HepG2 (cell line): ENCODE data around the gene COL13A1.

Experiments used
- CTCF ChIP-seq: sonication (generic); formaldehyde crosslinking; IDR thresholded peaks from 2 replicates; pipeline ENCODE4 v1.5.0; 2020; ENCODE audit warnings: mild to moderate bottlenecking, missing genetic modification reagents, moderate library complexity
- FOXA3 ChIP-seq: IDR thresholded peaks from 2 replicates; pipeline ENCODE4 v1.6.1; 2016; ENCODE audit warnings: missing genetic modification reagents, missing compliant biosample characterization
- SP4 ChIP-seq: sonication (generic); formaldehyde crosslinking; IDR thresholded peaks from 2 replicates; pipeline ENCODE4 v1.8.1; 2023; ENCODE audit warnings: mild to moderate bottlenecking, missing genetic modification reagents
- TRIM24 ChIP-seq: sonication (generic); formaldehyde crosslinking; IDR thresholded peaks from 2 replicates; pipeline ENCODE4 v1.8.0; 2022; ENCODE audit warnings: mild to moderate bottlenecking, missing genetic modification reagents
- ZBTB1 ChIP-seq: sonication (generic); formaldehyde crosslinking; IDR thresholded peaks from 2 replicates; pipeline ENCODE4 v1.4.0; 2020; ENCODE audit warnings: missing genetic modification reagents, borderline replicate concordance
- ZC3H13 ChIP-seq: sonication (generic); formaldehyde crosslinking; IDR thresholded peaks from 2 replicates; pipeline ENCODE4 v1.8.1; 2023; ENCODE audit warnings: mild to moderate bottlenecking, missing genetic modification reagents, moderate library complexity
- ZKSCAN1 ChIP-seq: fragments of 150-350 bp; IDR thresholded peaks from 2 replicates; pipeline ENCODE4 v1.6.1; 2014; ENCODE audit warnings: low read length
- ZNF3 ChIP-seq: IDR thresholded peaks from 2 replicates; pipeline ENCODE4 v1.7.0; 2017; ENCODE audit warnings: inconsistent platforms
- ZNF558 ChIP-seq: sonication (generic); formaldehyde crosslinking; IDR thresholded peaks from 2 replicates; pipeline ENCODE4 v1.9.0; 2022; ENCODE audit warnings: mild to moderate bottlenecking, missing genetic modification reagents, borderline replicate concordance
- ZNF768 ChIP-seq: sonication (generic); formaldehyde crosslinking; IDR thresholded peaks from 2 replicates; pipeline ENCODE4 v1.4.0; 2020; ENCODE audit warnings: missing genetic modification reagents

GRCh38 chr10:69851306-69851705 lies 49.6 kb downstream of the COL13A1 start:
- TF ChIP-seq SP4 (CRISPR knock-in tag) (no peak), ZNF558 (CRISPR knock-in tag) (no peak), ZBTB1 (CRISPR knock-in tag) (no peak), ZNF768 (CRISPR knock-in tag) (no peak), CTCF (CRISPR knock-in tag) (no peak), FOXA3 (no peak), ZKSCAN1 (no peak), TRIM24 (CRISPR knock-in tag) (no peak), ZNF3 (CRISPR knock-in tag) (no peak), ZC3H13 (no peak)
